ENCODE results near the gene SYNC.

DNA sequence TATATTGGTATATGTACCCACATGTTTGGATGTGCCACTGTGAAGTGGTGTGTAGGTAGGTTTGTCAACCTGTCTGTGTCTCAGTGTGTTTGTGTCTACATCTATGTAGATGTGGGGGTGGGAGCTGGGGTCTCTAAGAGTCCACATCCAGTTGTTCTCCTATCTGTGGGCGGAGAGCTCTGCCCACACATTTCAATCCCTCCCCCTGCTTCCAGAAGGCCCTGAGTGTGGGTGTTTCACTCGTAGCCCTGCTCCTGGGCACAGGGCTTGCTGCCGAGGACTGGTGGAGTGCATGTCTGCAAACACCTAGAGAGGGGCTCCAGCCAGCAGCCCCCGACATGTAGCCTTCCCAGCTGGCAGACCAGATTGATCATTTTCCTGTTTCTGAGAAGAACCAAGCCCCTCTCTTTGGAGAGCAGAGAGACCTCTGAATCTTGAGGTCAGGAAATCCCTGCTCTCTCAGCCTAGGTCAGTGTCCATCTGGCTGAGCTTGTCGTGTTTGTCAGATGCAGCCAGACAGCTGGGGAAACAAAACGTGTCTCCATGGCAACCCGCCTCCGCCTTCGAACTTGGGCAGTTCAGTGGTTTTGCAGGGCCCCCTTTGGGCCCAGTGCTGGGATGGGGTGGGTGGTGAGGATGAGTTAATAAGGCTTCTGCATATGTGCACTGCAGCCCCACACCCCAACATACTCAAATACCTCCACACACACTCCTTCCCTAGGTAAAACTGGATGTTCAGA, 31.2 kb upstream of the SYNC start:
- TF ChIP-seq, protein P1, sequence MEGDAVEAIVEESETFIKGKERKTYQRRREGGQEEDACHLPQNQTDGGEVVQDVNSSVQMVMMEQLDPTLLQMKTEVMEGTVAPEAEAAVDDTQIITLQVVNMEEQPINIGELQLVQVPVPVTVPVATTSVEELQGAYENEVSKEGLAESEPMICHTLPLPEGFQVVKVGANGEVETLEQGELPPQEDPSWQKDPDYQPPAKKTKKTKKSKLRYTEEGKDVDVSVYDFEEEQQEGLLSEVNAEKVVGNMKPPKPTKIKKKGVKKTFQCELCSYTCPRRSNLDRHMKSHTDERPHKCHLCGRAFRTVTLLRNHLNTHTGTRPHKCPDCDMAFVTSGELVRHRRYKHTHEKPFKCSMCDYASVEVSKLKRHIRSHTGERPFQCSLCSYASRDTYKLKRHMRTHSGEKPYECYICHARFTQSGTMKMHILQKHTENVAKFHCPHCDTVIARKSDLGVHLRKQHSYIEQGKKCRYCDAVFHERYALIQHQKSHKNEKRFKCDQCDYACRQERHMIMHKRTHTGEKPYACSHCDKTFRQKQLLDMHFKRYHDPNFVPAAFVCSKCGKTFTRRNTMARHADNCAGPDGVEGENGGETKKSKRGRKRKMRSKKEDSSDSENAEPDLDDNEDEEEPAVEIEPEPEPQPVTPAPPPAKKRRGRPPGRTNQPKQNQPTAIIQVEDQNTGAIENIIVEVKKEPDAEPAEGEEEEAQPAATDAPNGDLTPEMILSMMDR (IDR thresholded peaks at IDR 0.05; ENCODE audit: poor library complexity) = no peak
- no peak for TF ChIP-seq EZH2phosphoT487 (IDR thresholded peaks at IDR 0.05; ENCODE audit: low read depth, severe bottlenecking, unreplicated experiment)
